ENCODE results near the gene SMTNL1. TPM values are rescaled to one million over a fixed set of nuclear protein-coding genes. Genes with fewer than 3 reads are reported as not detected.

Gene SMTNL1
- total RNA-seq, 1 donor from 2014 or later = not detected

- TF ChIP-seq CTCF (conservative IDR thresholded peaks at IDR 0.05; ENCODE audit: low read depth, low read length) = no peak
- H3K4me3 ChIP-seq (ENCODE audit: low read depth, low read length) = no peak overlapping the region
- no peak for DNase-seq (ENCODE audit: low read depth)
Measured at GRCh38 chr11:57500926-57501325, 36.5 kb upstream of the SMTNL1 start.

- DNase-seq (ENCODE audit: low read depth) = no peak
- no peak for TF ChIP-seq CTCF (conservative IDR thresholded peaks at IDR 0.05; ENCODE audit: low read depth, low read length)
- H3K4me3 ChIP-seq (ENCODE audit: low read depth, low read length) = no peak overlapping the region
Measured at GRCh38 chr11:57501953-57502352, 35.4 kb upstream of the SMTNL1 start.

DNA sequence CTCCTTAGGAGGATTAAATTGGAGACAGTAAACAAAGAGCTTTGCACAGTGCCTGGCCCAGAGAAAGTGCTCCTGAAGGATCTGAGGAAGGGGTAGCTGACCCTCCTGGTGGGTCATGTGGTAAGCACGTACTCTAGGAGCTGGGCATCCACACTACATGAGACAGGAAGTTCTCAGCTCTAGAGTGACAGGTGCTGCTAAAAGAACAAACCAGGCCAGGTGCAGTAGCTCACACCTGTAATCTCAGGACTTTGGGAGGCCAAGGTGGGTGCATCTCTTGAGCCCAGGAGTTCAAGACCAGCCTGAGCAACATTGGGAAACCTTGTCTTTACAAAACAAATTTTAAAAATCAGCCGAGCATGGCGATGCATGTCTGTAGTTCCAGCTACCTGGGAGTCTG is 35.0 kb upstream of the SMTNL1 start:
- DNase-seq (ENCODE audit: low read depth) = no peak
- no peak for TF ChIP-seq CTCF (conservative IDR thresholded peaks at IDR 0.05; ENCODE audit: low read depth, low read length)
- no peak overlapping the region for H3K4me3 ChIP-seq (ENCODE audit: low read depth, low read length)

DNA sequence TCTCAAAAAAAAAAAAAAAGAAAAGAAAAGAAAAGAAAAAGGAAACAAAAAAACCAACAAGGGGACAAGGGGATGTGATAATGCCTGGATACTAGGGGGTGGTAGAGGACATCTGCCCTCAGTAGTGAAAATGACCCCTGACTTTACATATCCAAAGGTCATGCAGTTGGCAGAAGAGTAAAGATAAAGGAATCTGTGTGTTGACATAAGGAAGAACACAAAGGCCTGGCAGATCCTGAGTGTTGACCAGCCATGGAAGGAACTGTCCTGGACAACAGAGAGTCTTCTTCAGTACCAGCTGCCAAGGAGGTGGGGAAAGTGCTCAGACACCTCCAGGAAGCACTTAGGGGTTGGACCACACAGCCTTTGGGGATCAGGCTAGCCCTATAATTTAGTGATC is 34.5 kb upstream of the SMTNL1 start:
- H3K4me3 ChIP-seq (ENCODE audit: low read depth, low read length) = no peak overlapping the region
- TF ChIP-seq CTCF (conservative IDR thresholded peaks at IDR 0.05; ENCODE audit: low read depth, low read length) = no peak
- DNase-seq (ENCODE audit: low read depth) = no peak

- no peak for TF ChIP-seq CTCF (conservative IDR thresholded peaks at IDR 0.05; ENCODE audit: low read depth, low read length)
- no peak overlapping the region for H3K4me3 ChIP-seq (ENCODE audit: low read depth, low read length)
- no peak for DNase-seq (ENCODE audit: low read depth)
Measured at GRCh38 chr11:57504511-57504910, 32.9 kb upstream of the SMTNL1 start.

DNA sequence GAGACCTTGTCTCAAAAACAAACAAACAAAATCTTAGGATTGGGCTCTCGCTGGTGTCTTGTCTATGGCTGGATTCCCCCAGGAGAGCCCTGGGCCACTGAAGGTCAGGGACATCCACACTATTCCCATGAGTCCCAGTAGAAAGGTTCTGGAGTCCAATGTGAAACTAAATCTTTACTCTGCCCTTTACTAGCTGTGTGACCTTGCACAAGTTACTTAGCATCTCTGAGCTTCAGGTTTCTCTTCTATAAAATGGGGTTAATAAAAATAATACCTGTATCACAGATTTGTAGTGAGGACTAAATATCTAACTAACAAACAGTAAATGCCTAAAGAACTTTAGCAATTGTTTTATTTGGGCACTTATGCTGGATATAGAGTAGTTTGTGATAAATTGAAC is 30.9 kb upstream of the SMTNL1 start:
- no peak for DNase-seq (ENCODE audit: low read depth)
- no peak overlapping the region for H3K4me3 ChIP-seq (ENCODE audit: low read depth, low read length)
- TF ChIP-seq CTCF (conservative IDR thresholded peaks at IDR 0.05; ENCODE audit: low read depth, low read length) = no peak

GRCh38 chr11:57508341-57509170 is 28.8 kb upstream of the SMTNL1 start:
- TF ChIP-seq CTCF (conservative IDR thresholded peaks at IDR 0.05; ENCODE audit: low read depth, low read length) = no peak
- no peak overlapping the region for H3K4me3 ChIP-seq (ENCODE audit: low read depth, low read length)

More at GRCh38 chr11:57508341-57509170, 28.8 kb upstream of the SMTNL1 start:
- DNase-seq (ENCODE audit: low read depth) = no peak
